Activated T-cell treated with anti-CD3 and anti-CD28 coated beads, Interleukin-2, amount 50 U/mL, for 1 hour (primary cell): Measurements from ENCODE around the gene MRPL19.

ENCODE experiments used
- DNase-seq: peaks from one replicate; pipeline ENCODE4 v3.0.0-alpha.2; 2020

The MRPL19 gene

GRCh38 chr2:75646583-75647425, at the start of gene MRPL19:
Gene MRPL19, plus strand, starts transcription at chr2:75646783. Its CDS starts 25 bp downstream, at chr2:75646808.
- peak; percentile 70 for DNase-seq

DNA sequence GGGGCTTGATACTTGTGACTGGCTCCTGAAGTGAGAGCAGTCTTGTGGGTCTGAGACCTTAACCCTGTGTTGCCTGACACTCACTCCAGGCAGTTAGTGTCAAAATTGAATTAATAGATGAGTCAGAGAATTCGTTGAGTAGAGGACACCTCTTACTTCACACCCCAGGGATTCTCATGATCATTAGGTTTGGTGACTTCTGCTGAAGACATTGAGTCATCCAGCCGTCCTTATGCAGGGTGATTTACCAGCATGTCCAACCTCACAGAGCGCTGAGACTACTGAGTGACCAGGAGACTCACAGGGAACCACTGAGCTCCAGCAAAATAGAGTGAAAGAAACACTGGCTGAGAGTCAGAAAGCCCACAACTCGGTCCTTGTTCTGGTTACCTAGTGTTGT, 49.8 kb upstream of the MRPL19 start:
- no peak for DNase-seq

DNA sequence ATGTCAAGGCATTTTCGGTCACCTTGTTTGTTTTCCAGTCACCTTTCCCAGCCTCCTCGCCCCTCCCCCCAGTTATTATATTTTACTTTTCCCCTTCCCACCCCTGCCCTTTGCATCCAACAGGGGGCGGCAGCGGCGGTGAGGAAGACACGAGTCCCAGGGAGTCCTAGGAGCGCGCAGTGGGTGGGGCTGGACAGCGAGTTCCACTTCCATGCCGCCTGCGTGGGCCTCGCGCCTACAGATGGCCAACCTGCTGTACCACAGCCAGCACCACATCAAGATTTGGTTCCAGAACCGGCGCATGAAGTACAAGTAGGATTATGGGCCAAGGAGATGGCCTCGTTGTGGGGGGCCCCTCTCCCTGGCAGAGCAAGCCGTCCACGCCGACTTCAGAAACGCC, 48.6 kb upstream of the MRPL19 start:
- no peak for DNase-seq

GRCh38 chr2:75598589-75599155, 47.9 kb upstream of the MRPL19 start:
- DNase-seq = no peak

GRCh38 chr2:75600461-75601011, 46.0 kb upstream of the MRPL19 start:
- DNase-seq = no peak

DNA sequence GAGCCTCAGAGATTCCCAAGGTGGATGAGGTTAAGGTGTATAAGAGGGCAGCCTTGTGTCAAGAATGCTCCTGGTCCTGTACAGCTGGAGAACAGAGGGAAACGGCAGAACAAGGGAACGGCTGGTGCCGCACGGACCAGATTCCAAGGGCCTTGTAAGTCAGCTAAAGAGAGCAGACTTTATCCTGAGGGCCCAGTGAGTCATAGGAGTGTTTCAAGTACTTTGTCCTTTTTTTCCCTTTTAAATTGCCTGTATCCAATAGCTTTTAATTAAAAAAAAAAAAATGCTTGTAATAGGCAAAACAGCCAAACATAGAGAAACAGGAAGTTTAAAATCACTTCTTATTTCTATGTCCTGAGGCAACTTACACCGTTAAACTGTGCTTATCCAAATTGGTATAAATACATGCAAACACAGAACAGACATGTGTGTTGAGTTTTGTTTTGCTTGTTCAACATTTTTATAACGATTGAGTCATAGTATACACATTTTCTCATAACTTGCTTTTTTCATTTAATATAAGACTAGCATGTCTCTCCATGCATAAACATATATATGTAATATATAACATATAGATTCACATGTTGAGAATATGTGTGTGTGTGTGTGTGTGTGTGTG, 43.8 kb upstream of the MRPL19 start:
- no peak for DNase-seq

- no peak for DNase-seq
Measured at GRCh38 chr2:75603477-75603876, 43.1 kb upstream of the MRPL19 start.

- DNase-seq = no peak
Measured at GRCh38 chr2:75604484-75604883, 42.1 kb upstream of the MRPL19 start.

DNA sequence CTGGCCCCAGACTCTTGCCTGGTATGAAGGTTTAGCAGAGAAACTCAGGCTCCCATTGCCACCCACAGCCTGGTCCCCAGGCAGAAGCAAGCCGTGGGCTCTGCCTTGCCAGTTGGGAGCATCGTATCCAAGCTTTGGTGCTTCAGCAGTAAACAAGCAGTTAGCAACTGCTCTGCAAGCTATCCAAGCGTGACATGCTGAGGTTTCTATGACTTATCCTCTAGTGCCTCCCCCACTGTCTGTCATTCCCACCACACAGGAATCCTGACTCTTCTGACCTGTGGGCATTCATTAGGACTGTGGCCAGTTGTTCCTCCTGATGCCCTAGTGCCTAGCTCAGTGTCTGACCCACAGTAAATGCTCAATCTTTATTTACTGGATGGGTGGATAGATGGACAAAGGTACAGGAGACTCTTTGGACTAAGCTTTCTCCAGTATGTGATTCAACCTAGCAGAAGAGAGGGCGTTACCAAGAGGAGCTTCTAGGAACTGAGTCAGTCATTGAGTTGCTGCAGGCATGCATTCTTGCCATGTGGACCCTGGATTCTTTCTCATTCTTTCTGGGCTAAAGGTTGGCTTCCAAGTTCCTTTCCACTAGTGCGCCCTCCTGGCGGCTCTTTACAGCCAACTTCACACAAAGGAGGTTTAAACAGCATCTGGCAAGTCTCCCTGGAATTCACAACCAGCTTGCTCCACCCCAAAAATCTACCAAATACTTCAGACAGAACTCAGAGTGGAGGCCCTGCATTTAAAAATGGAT, 40.6 kb upstream of the MRPL19 start:
- no peak for DNase-seq

DNA sequence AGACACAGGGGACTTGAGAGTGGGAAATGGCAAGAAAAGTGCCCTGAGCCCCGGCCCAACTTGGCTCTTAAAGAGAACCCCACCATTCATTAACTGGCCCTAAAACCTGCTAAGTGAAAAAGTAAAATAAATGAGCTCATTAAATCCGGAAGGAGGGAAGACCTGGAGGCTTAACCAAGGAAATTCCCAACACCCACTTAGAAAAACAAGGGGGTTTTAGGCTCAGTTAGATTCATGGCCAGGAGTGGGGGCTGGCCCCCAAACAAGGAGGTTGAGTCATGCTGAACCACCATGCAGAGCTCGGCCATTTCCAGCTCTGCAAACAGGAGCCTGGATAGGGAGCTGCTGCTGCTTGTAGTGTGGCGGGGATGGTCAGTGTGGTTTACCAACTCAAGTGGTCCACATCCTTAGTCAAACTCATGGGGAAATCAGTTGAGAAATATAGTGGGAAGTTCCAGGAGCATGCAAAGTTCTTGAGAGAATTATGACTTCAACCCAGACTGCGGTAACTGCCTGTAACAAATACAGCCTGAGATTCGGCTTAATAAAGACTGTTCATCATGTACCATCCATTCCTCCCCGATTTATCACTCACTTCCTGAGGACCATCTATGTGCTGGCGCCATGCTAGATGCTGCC, 39.7 kb upstream of the MRPL19 start:
- DNase-seq = no peak

DNA sequence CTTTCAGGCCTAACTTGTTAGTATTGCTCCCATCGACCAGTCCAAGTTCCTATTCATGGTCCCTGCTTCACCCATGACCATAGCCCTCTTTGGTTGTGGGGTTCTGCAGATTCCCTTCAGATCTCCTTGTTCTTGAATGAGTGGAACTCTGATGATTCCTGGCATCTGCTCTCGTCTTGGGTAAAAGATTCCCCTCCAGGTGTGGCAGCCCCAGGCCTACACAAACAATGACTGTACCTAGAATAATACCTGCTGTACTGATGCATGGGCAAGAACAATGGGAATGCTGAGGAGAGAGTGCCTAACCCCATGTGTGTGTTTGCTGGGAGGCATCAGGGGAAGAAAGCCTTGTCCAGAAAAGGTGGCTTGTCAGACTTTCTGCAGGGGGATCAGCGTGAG, 39.2 kb upstream of the MRPL19 start:
- DNase-seq = no peak

GRCh38 chr2:75607988-75608683, 38.4 kb upstream of the MRPL19 start:
- DNase-seq = no peak

DNA sequence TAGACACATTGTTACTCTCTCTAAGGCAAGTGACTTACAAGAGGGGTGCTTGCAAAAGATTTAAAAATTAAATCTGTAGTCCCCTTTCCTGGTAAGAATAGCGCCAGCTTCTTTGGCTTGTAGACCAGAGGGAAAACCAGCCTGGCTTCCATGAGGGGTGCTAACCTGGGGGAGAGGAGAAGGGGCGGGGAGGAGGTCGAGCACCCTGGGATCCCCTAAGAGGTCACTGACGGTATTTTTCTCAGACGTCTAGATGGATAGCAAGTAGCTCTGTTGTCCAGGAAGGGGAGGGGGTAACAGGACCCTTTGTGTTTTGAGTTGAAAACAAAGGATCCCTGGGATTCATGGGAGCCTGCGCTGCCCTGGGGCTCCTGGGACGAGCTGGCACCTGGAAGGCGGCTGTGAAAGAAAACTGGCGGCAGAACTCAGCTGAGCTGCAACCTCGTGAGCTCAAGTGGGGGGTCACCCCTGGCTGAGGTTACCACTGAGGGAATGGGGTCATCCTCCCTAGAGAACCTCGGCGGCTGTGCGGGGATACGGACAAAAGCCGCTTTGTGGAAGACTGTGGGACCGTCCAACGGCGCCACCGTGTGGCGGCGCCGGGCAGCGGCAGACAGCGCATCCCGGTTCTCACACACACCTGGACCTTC, 37.8 kb upstream of the MRPL19 start:
- DNase-seq = peak; percentile 63

- no peak for DNase-seq
Measured at GRCh38 chr2:75609334-75609689, 37.3 kb upstream of the MRPL19 start.

- no peak for DNase-seq
Measured at GRCh38 chr2:75609937-75610508, 36.6 kb upstream of the MRPL19 start.

DNA sequence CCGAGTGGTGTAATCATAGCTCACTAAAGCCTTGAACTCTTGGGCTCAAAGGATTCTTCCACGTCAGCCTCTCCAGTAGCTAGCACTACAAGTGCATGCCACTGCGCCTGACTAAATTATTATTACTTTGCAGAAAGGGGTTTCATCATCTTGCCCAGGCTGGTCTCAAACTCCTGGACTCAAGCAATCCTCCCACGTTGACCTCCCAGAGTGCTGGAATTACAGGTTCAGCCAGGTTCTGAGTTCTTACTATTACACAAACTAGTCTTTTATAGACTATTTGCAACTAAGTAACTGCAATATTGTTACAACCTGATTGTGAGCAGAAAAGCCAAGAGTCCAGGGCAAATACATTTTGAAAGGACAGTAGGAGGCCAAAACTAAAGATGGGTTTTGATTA, 35.9 kb upstream of the MRPL19 start:
- DNase-seq = no peak

- DNase-seq = no peak
Measured at GRCh38 chr2:75612108-75612861, 34.3 kb upstream of the MRPL19 start.

GRCh38 chr2:75612862-75613243, 33.7 kb upstream of the MRPL19 start:
- DNase-seq = no peak

- DNase-seq = no peak
Measured at GRCh38 chr2:75614162-75614651, 32.4 kb upstream of the MRPL19 start.

GRCh38 chr2:75616406-75616805, 30.2 kb upstream of the MRPL19 start:
- no peak for DNase-seq
